K562 (cell line): ENCODE measurements around the gene ZC3H6. TPM values are rescaled to one million over a fixed set of nuclear protein-coding genes. Genes with fewer than 3 reads are reported as not detected.

Source experiments
- CBX1 ChIP-seq: sonication (generic); IDR thresholded peaks from 2 replicates; pipeline ENCODE4 v1.6.1; 2016; ENCODE audit warnings: antibody characterized with exemption, low read depth, mild to moderate bottlenecking
- DDX20 ChIP-seq: fragments of 450-650 bp; IDR thresholded peaks from 2 replicates; pipeline ENCODE4 v1.6.1; 2016; ENCODE audit warnings: missing genetic modification characterization, low read depth, mild to moderate bottlenecking, missing compliant biosample characterization, moderate library complexity
- MNT ChIP-seq, 2 experiments: fragments of 450-650 bp; conservative IDR thresholded peaks; 2 replicates each; pipeline ENCODE4 v1.6.1; 2017; ENCODE audit warnings: mild to moderate bottlenecking in 2 of 2, moderate library complexity in 2 of 2
- RBBP5 ChIP-seq: fragments of 200-600 bp; sonication (generic); IDR thresholded peaks from 2 replicates; pipeline ENCODE4 v1.6.1; 2012; ENCODE audit warnings: borderline replicate concordance, mild to moderate bottlenecking, low read length, control low read depth, inconsistent platforms; ENCODE audit not compliant: insufficient read depth, poor library complexity, severe bottlenecking
- RNF219 ChIP-seq: fragments of 250-450 bp; sonication (Bioruptor Pico); IDR thresholded peaks from 2 replicates; pipeline ENCODE4 v1.5.0; 2022; ENCODE audit warnings: mild to moderate bottlenecking
- TBP ChIP-seq: optimal IDR thresholded peaks from 2 replicates; pipeline ENCODE3; 2011; ENCODE audit warnings: low read depth, low read length, improper control_type of control experiment
- ZNF583 ChIP-seq: fragments of 250-450 bp; sonication (Bioruptor Pico); IDR thresholded peaks from 2 replicates; pipeline ENCODE4 v1.4.0; 2020
- polyA plus RNA-seq, 8 experiments: library from polyadenylated mRNA; depleted of rRNA in 4 of 8; stranded (reverse) in 5 of 8; unstranded in 3 of 8; fragments of >200 nt; fragmentation: Nextera tagmentation in 2 of 8; fragmentation: Illumina TruSeq in 1 of 8; extraction: Ambion mirVana in 2 of 8; extraction: Trizol in 1 of 8; gene quantifications; 2 replicates each; pipeline versions ENCODE4 v1.2.1 to v1.2.3, GENCODE V29; 2011 to 2014; ENCODE audit warnings: inconsistent platforms in 1 of 8, missing spikeins in 1 of 8
- total RNA-seq, 7 experiments: library from RNA; depleted of rRNA in 6 of 7; stranded (reverse); fragments of >200 nt in 6 of 7; fragmentation: Illumina TruSeq in 2 of 7; extraction: Trizol in 2 of 7; gene quantifications; 2 replicates each; pipeline versions ENCODE4 v1.2.1 to v1.2.3, GENCODE V29; 2011 to 2021; ENCODE audit warnings: low replicate concordance in 1 of 7

ZC3H6 gene
- total and polyA plus RNA-seq, 9 of the 15 experiments (the other 6 are each of a cell fraction or from before 2014, with no cell fraction given) = 0.45 to 1.9 (median 1.5) TPM

GRCh38 chr2:112275311-112275886, at the start of gene ZC3H6 (continued):
- 0 out of 2 replicates have a peak, but pooled peaks have one; percentile 26 for TF ChIP-seq ZNF583 (CRISPR knock-in tag)
- TF ChIP-seq MNT (conservative IDR thresholded peaks at IDR 0.05) = peak; percentile 65 to 81
- TF ChIP-seq RBBP5 = peak; percentile 94
- peak; percentile 96 for TF ChIP-seq TBP
- no peak for TF ChIP-seq DDX20 (tag)
- peak; percentile 52; the same call in 1 of the 2 replicates for TF ChIP-seq CBX1
- TF ChIP-seq RNF219 = no peak
- TF ChIP-seq, all 486 proteins: peak for 217
